PFSK-1 (cell line): ENCODE measurements around the gene IL19.

ENCODE experiments used
- REST ChIP-seq, 2 experiments: IDR thresholded peaks; 2 replicates each; pipeline versions ENCODE4 v1.6.1 to v1.8.0; 2011 to 2012; ENCODE audit warnings: low read depth in 2 of 2, low read length in 2 of 2, control low read depth in 1 of 2, inconsistent platforms in 1 of 2, mild to moderate bottlenecking in 1 of 2, moderate library complexity in 1 of 2; ENCODE audit not compliant: insufficient read depth in 1 of 2
- SIN3A ChIP-seq: IDR thresholded peaks from 2 replicates; pipeline ENCODE4 v1.6.1; 2012; ENCODE audit warnings: mild to moderate bottlenecking, low read length, moderate library complexity, borderline replicate concordance; ENCODE audit not compliant: insufficient read depth
- TAF1 ChIP-seq: IDR thresholded peaks from 2 replicates; pipeline ENCODE4 v1.6.1; 2012; ENCODE audit warnings: low read length, control low read depth, borderline replicate concordance; ENCODE audit not compliant: insufficient read depth

GRCh38 chr1:206723462-206723804, 47.1 kb upstream of the IL19 start:
- TF ChIP-seq SIN3A: no peak
- TF ChIP-seq REST (IDR thresholded peaks at IDR 0.05; ENCODE audit: insufficient read depth in 1 of 2, low read depth in 2 of 2, low read length in 2 of 2): no peak
- TF ChIP-seq TAF1: no peak
